GM18526 (cell line): ENCODE measurements around the gene PPARGC1A.

Source experiments
- POLR2A ChIP-seq: IDR thresholded peaks from 3 replicates; pipeline ENCODE4 v1.6.1; 2011; ENCODE audit not compliant: insufficient read length; ENCODE audit errors: extremely low read depth

PPARGC1A gene

DNA sequence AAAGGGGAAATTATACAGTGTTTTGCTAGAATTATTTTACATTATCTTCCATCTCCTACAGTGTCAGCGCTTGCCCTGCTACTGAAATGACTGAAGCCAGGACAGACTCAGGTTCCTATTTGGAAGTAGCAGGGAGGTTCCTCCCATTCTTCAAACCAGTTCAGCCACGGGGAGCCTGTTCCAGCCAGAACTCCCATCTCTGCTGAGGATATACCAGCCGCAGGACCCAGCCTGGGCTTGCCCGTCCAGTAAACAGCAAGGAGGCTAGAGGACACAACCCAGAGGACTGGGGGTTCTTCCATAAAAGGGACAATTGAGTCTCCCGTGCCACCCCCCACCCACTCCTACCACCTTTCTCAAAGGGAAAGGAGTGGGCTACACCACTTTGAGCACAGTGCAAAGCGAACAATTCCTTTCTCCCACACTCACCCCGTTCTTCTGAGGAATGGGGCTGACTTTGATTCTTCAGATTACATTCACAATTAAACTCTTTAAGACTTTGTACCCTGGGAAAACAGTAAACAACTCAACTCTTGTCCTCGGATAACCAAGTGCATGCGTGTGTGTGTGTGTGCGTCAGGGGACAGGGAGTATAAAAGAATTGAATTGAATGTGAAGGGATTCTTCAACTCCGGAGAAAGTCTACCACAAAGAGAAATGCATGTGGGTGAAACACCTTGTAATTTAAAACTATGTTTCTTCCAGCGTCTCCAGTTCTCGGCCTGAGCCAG, 31.0 kb upstream of the PPARGC1A start:
- no peak for TF ChIP-seq POLR2A

GRCh38 chr4:23920296-23920695, 30.4 kb upstream of the PPARGC1A start:
- TF ChIP-seq POLR2A, result no peak

- no peak for TF ChIP-seq POLR2A
Observed at GRCh38 chr4:23916282-23916681, 26.4 kb upstream of the PPARGC1A start.

- TF ChIP-seq POLR2A, result no peak
Observed at GRCh38 chr4:23915459-23916132, 25.7 kb upstream of the PPARGC1A start.

DNA sequence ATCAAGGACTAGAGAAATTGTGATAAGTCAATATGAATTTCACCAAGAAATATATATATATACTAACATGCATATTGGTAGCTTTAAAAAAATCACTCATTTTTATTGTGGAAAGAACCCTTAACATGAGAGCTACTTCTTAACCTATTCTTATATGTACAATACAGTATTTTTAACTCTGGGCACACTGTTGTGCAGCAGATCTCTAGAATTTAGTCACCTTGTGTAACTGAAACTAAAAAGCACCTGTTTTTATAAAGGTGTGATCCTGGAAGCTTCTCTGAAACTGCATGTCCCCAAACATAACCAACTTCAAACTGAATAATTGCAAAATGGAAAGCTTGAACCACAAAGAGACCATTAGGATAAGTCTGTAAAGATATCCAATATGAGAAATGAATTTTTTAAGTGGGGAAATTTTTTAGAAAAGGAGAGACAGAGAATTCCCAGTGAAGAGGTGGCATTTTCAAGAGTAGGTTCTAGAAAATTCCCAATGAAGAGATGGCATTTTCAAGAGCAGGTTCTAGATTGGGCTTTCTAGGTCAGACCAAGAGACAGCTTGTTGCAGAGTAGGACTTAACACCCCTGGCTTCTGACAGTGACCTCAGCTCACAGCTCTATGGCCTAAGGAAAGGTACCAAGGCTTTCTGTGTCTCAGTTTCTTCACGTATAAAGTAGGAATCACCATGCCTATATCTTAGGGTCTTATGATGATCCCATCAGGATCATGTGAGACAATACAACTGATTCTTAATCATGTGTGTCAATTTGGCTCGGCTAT, 22.0 kb upstream of the PPARGC1A start:
- no peak for TF ChIP-seq POLR2A

- no peak for TF ChIP-seq POLR2A
Observed at GRCh38 chr4:23909671-23910070, 19.8 kb upstream of the PPARGC1A start.

- TF ChIP-seq POLR2A, result no peak
Observed at GRCh38 chr4:23906839-23907238, 17.0 kb upstream of the PPARGC1A start.

- no peak for TF ChIP-seq POLR2A
Observed at GRCh38 chr4:23904639-23905071, 14.8 kb upstream of the PPARGC1A start.

GRCh38 chr4:23903859-23904438, 14.1 kb upstream of the PPARGC1A start:
- no peak for TF ChIP-seq POLR2A

- TF ChIP-seq POLR2A, result no peak
Observed at GRCh38 chr4:23902222-23902804, 12.5 kb upstream of the PPARGC1A start.

GRCh38 chr4:23900636-23901035, 10.8 kb upstream of the PPARGC1A start:
- no peak for TF ChIP-seq POLR2A

GRCh38 chr4:23899565-23899964, 9.7 kb upstream of the PPARGC1A start:
- no peak for TF ChIP-seq POLR2A

DNA sequence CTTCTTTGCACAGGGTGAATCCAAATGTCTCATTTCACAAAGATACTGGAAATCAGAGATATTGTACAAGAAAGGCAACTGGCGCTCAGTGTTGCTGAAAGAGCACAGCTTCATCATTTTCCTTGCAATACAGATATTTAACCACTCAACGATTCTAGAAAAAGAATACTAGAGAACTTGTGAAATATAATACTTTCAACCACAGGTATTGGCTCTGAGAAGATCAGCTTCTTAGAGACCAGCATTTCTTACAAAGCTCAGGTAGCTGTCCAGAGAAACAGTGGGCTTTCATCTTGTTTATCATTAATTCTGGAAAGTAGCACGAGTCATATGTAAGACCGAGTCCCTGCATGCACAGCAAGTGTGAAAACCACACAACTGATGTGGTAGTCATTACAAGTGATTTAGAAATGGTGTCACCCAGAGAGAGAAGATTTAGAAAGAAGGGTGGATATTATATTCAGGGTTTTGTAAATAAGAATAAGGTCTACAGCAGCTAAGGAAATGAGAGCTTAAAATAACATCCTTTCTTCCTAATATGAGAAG, 7.8 kb upstream of the PPARGC1A start:
- TF ChIP-seq POLR2A, result no peak

DNA sequence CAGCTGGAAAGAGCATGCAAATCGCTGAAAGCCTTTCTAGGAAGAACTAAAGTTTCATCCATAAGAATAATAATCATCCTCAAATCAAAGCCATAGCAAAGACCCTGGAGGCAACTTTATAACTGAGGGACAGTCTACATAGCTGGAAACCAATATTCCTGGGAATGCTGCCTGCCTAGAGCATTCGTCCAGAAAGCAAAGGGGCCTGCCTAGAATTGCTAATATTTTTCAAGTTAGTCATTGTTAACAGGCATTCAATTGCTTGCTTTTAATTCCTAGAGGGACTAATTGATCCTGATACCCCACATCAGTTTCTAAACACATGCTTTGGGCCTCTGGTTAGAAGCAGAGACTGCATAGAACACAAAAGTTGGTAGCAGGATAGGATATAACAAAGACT, 4.2 kb upstream of the PPARGC1A start:
- no peak for TF ChIP-seq POLR2A

DNA sequence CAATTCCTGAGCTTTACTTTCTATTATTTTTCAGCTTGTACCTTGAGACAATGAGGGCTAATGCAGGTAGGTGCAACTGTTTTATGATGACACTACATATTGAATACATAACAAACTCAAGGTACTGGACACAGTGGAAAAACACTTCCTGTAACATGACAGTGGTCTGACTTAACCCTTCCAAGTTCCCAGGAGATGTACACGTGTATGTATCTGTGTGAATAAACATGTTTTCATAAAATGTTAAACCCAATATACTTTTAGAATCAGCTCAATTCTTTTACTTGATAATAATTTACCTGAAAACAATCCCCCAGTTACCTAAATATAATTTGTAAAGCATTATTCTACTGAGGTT, 1.2 kb upstream of the PPARGC1A start:
- no peak for TF ChIP-seq POLR2A
